ENCODE data around the gene TMPRSS6.

TMPRSS6 gene

DNA sequence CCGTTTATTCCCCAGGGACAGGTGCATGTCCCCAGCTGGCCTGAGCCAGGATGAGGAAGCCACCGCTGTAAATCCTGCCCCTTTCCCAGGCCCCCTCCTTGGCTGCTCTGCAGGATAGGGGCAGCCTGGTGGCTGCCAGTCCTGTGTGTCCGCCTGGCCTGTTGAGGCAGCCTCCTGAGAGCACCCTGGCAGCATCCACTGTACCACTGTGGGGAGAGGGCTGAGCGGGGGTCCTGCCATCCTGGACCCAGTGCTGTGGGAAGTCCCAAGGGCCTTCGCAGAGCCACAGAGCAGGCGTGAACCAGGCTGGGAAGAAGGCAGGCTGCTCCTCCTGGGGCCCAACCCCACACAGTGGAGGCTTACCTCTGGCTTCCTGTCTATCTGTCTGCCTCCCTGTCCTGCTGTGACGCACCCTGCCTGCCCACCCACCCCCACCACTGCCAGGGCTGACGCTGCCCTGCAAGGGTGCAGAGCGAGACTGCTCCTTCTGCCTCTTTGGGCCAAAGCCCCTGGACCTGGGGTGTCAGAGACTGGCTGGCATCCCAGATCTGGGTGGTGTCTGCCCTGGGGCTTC, 49.5 kb downstream of the TMPRSS6 start:
- DNase-seq (ENCODE audit: low spot score), result no peak
- TF ChIP-seq, protein P1, sequence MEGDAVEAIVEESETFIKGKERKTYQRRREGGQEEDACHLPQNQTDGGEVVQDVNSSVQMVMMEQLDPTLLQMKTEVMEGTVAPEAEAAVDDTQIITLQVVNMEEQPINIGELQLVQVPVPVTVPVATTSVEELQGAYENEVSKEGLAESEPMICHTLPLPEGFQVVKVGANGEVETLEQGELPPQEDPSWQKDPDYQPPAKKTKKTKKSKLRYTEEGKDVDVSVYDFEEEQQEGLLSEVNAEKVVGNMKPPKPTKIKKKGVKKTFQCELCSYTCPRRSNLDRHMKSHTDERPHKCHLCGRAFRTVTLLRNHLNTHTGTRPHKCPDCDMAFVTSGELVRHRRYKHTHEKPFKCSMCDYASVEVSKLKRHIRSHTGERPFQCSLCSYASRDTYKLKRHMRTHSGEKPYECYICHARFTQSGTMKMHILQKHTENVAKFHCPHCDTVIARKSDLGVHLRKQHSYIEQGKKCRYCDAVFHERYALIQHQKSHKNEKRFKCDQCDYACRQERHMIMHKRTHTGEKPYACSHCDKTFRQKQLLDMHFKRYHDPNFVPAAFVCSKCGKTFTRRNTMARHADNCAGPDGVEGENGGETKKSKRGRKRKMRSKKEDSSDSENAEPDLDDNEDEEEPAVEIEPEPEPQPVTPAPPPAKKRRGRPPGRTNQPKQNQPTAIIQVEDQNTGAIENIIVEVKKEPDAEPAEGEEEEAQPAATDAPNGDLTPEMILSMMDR (IDR thresholded peaks at IDR 0.05; ENCODE audit: extremely low read depth, missing control alignments), result no peak

DNA sequence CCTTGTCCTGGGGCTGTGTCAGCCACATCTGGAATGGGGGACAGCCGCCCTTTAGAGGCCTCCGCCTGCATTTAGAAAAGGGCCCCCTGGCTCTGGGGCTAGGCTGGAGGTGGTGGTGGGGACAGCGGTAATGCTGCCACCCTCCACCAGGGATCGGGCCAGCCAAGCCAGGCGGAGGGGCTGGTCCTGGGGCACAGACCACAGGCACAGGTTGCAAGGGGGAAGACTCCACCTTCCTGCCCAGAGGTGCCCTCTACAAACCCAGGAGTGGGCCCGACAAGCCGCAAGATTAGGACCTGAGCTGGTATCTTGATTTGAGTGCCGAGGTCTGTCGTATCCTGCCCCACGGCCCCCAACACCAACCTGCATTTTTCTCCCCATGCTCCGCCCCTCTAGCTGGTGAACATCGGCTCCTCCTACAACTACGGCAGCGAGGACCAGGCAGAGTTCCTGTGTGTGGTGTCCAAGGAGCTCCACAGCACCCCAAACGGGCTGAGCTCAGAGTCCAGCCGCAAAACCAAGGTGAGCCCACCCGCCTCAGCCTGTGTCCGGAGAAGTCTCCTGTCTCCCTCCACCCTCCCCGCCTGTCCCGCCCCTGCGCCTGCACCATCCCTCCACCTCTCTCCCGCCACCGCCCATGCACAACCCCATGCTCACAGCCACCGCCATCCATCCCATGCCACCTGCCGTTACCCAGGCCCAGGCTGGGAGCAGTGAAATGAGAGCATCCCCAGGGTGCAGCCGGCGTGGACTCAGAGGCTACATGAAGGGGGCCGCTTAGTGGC, 50.4 kb downstream of the TMPRSS6 start:
- DNase-seq (ENCODE audit: low spot score), result no peak
- TF ChIP-seq, protein P1 (IDR thresholded peaks at IDR 0.05; ENCODE audit: extremely low read depth, missing control alignments), result no peak

DNA sequence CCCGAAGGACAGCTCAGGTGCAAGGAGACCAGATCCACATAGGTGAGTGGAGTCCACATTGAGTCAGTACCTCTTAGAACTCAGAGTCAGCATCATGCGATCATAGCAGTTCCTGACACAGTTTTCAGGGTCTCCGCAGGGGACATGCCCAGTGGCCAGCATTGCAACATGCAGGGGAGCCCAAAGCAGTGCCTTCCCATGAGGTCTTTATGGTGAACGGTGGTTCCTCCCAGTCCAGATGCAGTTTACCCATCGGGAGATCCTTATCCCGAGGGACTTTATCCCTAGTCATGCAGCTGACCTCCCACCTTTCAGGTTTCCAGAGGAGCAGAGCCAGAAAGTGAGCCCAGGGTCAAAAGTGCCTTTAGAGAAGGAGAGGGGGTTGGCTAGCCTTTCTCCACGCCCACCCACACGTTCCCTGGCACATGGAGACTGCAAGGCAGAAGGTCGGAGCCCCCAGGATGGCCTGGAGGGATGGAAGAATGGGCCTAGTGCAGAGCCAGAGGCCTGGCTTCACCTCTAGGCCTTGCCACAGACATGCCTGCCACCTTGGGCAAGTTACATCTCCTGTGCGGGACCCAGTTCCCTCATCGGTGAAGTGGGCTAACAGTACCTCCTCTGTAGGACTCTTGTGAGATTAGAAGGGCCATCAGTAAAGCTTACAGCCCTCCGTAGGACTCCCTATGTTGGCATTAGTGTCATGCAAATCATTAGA, 51.6 kb downstream of the TMPRSS6 start:
- TF ChIP-seq, protein P1 (IDR thresholded peaks at IDR 0.05; ENCODE audit: extremely low read depth, missing control alignments), result no peak
- DNase-seq (ENCODE audit: low spot score), result no peak

DNA sequence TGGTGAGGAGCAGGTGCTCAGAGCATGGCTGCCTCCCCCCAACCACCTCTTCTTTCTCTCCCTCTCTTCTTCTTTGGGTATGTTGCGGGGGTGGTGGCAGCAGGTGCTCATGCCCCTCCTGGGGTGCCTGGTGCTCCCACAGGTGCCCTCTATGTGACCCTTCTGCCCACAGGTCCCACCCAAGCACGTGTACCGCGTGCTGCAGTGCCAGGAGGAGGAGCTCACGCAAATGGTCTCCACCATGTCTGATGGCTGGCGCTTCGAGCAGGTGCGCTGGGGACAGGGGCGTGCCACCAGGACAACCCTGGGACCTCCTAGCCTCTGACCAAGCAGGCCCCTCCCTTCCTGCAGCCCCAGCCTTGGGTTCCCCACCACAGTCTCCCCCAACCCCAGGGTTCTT, 52.3 kb downstream of the TMPRSS6 start:
- no peak for DNase-seq (ENCODE audit: low spot score)
- TF ChIP-seq, protein P1 (IDR thresholded peaks at IDR 0.05; ENCODE audit: extremely low read depth, missing control alignments), result no peak

DNA sequence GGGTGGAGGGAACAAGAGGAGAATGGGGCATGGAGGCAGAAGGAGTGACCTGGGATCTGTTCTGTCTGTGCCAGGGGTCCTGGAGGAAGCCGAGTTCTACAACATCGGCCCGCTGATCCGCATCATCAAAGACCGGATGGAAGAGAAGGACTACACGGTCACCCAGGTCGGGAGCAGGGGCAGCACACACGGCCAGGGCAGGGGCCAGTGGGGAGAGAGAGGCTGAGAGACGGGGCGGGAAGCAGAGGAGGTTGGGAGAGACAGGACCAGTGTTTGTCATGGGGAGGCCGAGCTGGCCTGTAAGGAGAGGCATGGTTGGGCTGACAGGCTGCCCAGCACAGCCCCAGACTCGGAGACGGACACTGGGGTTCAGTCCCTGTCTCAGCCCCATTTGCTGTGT, 53.3 kb downstream of the TMPRSS6 start:
- no peak for DNase-seq (ENCODE audit: low spot score)
- TF ChIP-seq, protein P1 (IDR thresholded peaks at IDR 0.05; ENCODE audit: extremely low read depth, missing control alignments), result no peak

DNA sequence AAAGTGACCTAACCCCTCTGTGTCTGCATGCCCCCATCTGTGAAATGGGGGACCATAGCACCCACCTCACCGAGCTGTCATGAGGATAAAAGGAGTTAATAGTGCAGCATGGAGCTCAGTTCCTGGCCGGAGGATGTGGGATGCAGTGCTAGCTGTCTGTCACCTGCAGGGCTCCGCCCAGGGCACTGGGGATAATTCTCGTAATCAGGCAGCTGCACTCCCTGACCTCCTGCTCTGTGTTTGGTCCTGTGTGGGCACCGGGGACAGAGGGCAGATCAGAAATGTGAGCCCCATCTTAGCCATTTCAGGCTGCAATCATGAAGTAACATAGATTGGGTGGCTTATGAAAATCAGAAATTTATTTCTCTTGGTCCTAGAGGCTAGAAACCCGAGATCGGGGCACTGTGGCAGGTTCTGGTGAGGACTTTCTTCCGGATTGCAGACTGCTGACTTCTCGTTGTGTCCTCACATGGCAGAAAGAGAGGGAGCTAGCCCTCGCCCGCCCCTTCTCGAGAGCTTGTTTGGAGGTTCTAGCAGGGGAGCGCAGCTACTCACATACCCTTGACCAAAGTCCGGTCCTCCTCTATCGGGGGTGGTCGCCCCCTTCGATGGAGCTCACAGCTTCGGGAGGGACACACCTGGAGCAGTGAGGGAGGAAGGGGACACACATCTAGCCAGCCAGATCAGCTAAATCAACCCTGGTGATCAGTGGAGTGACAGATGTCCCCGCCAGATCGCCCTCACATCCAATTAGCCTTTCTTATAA, 54.7 kb downstream of the TMPRSS6 start:
- no peak for DNase-seq (ENCODE audit: low spot score)

More for the DNA sequence above, 54.7 kb downstream of the TMPRSS6 start:
- TF ChIP-seq, protein P1 (IDR thresholded peaks at IDR 0.05; ENCODE audit: extremely low read depth, missing control alignments), result no peak

Data from GM20000 (cell line).